Measurements from ENCODE around the gene DMBT1. TPM values are rescaled to one million over a fixed set of nuclear protein-coding genes. Genes with fewer than 3 reads are reported as not detected.

Gene DMBT1
- total RNA-seq, 2 donors from 2014 or later = 0.14 TPM; not detected in 1

DNA sequence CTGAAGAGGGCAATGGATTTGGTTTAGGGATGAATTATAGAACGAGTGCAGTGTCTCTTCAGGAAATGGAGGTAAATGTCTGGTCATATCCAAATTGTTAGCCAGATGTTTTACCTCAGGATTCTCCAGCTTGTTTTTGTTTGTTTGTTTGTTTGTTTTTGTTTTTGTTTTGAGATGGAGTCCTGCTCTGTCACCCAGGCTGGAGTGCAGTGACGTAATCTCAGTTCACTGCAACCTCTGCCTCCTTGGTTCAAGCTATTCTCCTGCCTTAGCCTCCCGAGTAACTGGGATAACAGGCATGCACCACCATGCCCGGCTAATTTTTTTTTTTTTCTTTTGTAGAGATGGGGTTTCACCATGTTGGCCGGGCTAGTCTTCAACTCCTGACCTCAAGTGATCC is 132.2 kb downstream of the DMBT1 start:
- no peak for TF ChIP-seq CTCF (IDR thresholded peaks at IDR 0.05)

More for the DNA sequence above, 132.2 kb downstream of the DMBT1 start:
- H3K27ac ChIP-seq = no peak overlapping the region
- no peak for DNase-seq (ENCODE audit: low spot score)
- H3K27me3 ChIP-seq (replicated peaks; ENCODE audit: insufficient read depth) = no peaks in the 10 kb centered on the region
- no peaks in the 10 kb centered on the region for H3K36me3 ChIP-seq
- ATAC-seq (ENCODE audit: insufficient number of reproducible peaks, low FRiP score, low read depth) = no peak
- H3K4me3 ChIP-seq = no peak overlapping the region
- H3K4me1 ChIP-seq (ENCODE audit: control insufficient read depth in 1 of 2, low read depth in 2 of 2) = peaks cover 0 to 15% of the 10 kb centered on the region in 2 donors
- no peaks in the 10 kb centered on the region for H3K9me3 ChIP-seq

Other genes with a start within 250 kb of the DMBT1 start
- 10 to 100 TPM; 22.3 to 46.8 TPM for gene PLEKHA1, start 186.0 kb upstream of the DMBT1 start, total RNA-seq
- not detected for gene ARMS2, start 106.1 kb upstream of the DMBT1 start, total RNA-seq
- 100 to 1,000 TPM; 282 to 473 TPM for gene HTRA1, start 99.2 kb upstream of the DMBT1 start, total RNA-seq
- gene C10orf120, start 139.1 kb downstream of the DMBT1 start, total RNA-seq = not detected